Measurements from ENCODE around the gene MED31.
"Not testable (repeated sequence)": the region's sequence is repeated elsewhere in the genome, so short reads cannot be mapped to it uniquely, and the experiment has no call there.

Gene MED31

GRCh38 chr17:6695051-6695450 lies 43.6 kb upstream of the MED31 start:
- in situ Hi-C loops (cut with HindIII; ENCODE audit: low sequenced_read_pairs): no loop called here
- TF ChIP-seq CTCF (IDR thresholded peaks at IDR 0.05; ENCODE audit: low read depth, low read length): no peak
- DNase-seq (ENCODE audit: low read depth, low spot score): no peak
- H3K4me3 ChIP-seq (ENCODE audit: low read depth, low read length): no peak overlapping the region

GRCh38 chr17:6691958-6692357 lies 40.6 kb upstream of the MED31 start:
- DNase-seq (ENCODE audit: low read depth, low spot score); H3K4me3 ChIP-seq (ENCODE audit: low read depth, low read length); in situ Hi-C loops (cut with HindIII; ENCODE audit: low sequenced_read_pairs): not testable (repeated sequence)

- H3K4me3 ChIP-seq (ENCODE audit: low read depth, low read length): no peak overlapping the region
- in situ Hi-C loops (cut with HindIII; ENCODE audit: low sequenced_read_pairs): no loop called here
- TF ChIP-seq CTCF (IDR thresholded peaks at IDR 0.05; ENCODE audit: low read depth, low read length): no peak
- DNase-seq (ENCODE audit: low read depth, low spot score): no peak
Observed at GRCh38 chr17:6691546-6691945, 40.1 kb upstream of the MED31 start.

GRCh38 chr17:6690641-6691040 lies 39.2 kb upstream of the MED31 start:
- in situ Hi-C loops (cut with HindIII; ENCODE audit: low sequenced_read_pairs): no loop called here
- DNase-seq (ENCODE audit: low read depth, low spot score): no peak
- no peak for TF ChIP-seq CTCF (IDR thresholded peaks at IDR 0.05; ENCODE audit: low read depth, low read length)
- no peak overlapping the region for H3K4me3 ChIP-seq (ENCODE audit: low read depth, low read length)

GRCh38 chr17:6688944-6689343 lies 37.5 kb upstream of the MED31 start:
- in situ Hi-C loops (cut with HindIII; ENCODE audit: low sequenced_read_pairs): no loop called here
- H3K4me3 ChIP-seq (ENCODE audit: low read depth, low read length): no peak overlapping the region
- no peak for TF ChIP-seq CTCF (IDR thresholded peaks at IDR 0.05; ENCODE audit: low read depth, low read length)
- no peak for DNase-seq (ENCODE audit: low read depth, low spot score)

- no peak for TF ChIP-seq CTCF (IDR thresholded peaks at IDR 0.05; ENCODE audit: low read depth, low read length)
- no peak for DNase-seq (ENCODE audit: low read depth, low spot score)
- in situ Hi-C loops (cut with HindIII; ENCODE audit: low sequenced_read_pairs): no loop called here
- H3K4me3 ChIP-seq (ENCODE audit: low read depth, low read length): no peak overlapping the region
Observed at GRCh38 chr17:6686026-6686425, 34.6 kb upstream of the MED31 start.

- H3K4me3 ChIP-seq (ENCODE audit: low read depth, low read length): no peak overlapping the region
- no peak for DNase-seq (ENCODE audit: low read depth, low spot score)
- in situ Hi-C loops (cut with HindIII; ENCODE audit: low sequenced_read_pairs): no loop called here
- TF ChIP-seq CTCF (IDR thresholded peaks at IDR 0.05; ENCODE audit: low read depth, low read length): no peak
Observed at GRCh38 chr17:6684881-6685767, 33.7 kb upstream of the MED31 start.

All from astrocyte of the spinal cord (primary cell).